HTERT RPE-1 (cell line): ENCODE results near the gene ANKRD16.
"Not testable (repeated sequence)": the region's sequence is repeated elsewhere in the genome, so short reads cannot be mapped to it uniquely, and the experiment has no call there.

Source experiments
- in situ Hi-C: fragments of 300-500 bp; cut with MboI; formaldehyde crosslinking; loops from 4 replicates; pipeline ENCODE4 v1.14.3; 2020; ENCODE audit warnings: low sequenced_read_pairs

ANKRD16 gene

GRCh38 chr10:5889624-5890451, at the start of gene ANKRD16, which contains the start of gene FBH1:
TSS of gene ANKRD16 (minus strand) at chr10:5889893. CDS start at chr10:5889354, 539 bp downstream.
TSS of gene FBH1 (plus strand) at chr10:5890243. CDS start at chr10:5890346, 103 bp downstream.
- in situ Hi-C loops, result no loop called here

- in situ Hi-C loops, result no loop called here
Observed at GRCh38 chr10:5938291-5938690, 48.6 kb upstream of the ANKRD16 start.

GRCh38 chr10:5937016-5937415, 47.3 kb upstream of the ANKRD16 start:
- in situ Hi-C loops, result no loop called here

- in situ Hi-C loops, result no loop called here
Observed at GRCh38 chr10:5935628-5936027, 45.9 kb upstream of the ANKRD16 start.

- in situ Hi-C loops, result no loop called here
Observed at GRCh38 chr10:5933909-5934546, 44.3 kb upstream of the ANKRD16 start.

GRCh38 chr10:5932345-5932744, 42.7 kb upstream of the ANKRD16 start:
- in situ Hi-C loops, result no loop called here

GRCh38 chr10:5930272-5930671, 40.6 kb upstream of the ANKRD16 start:
- in situ Hi-C loops, result no loop called here

GRCh38 chr10:5929442-5929841, 39.7 kb upstream of the ANKRD16 start:
- in situ Hi-C loops, result no loop called here

GRCh38 chr10:5927306-5927705, 37.6 kb upstream of the ANKRD16 start:
- in situ Hi-C loops, result no loop called here

GRCh38 chr10:5924889-5925288, 35.2 kb upstream of the ANKRD16 start:
- in situ Hi-C loops, result no loop called here

GRCh38 chr10:5921746-5922145, 32.1 kb upstream of the ANKRD16 start:
- in situ Hi-C loops, result no loop called here

- in situ Hi-C loops, result no loop called here
Observed at GRCh38 chr10:5919568-5919967, 29.9 kb upstream of the ANKRD16 start.

- in situ Hi-C loops, result no loop called here
Observed at GRCh38 chr10:5918763-5919162, 29.1 kb upstream of the ANKRD16 start.

GRCh38 chr10:5917305-5917704, 27.6 kb upstream of the ANKRD16 start:
- in situ Hi-C loops, result no loop called here

GRCh38 chr10:5915451-5915850, 25.8 kb upstream of the ANKRD16 start:
- in situ Hi-C loops, result no loop called here

GRCh38 chr10:5913736-5914135, 24.0 kb upstream of the ANKRD16 start:
- in situ Hi-C loops, result no loop called here

- in situ Hi-C loops, result no loop called here
Observed at GRCh38 chr10:5911670-5912069, 22.0 kb upstream of the ANKRD16 start.

- in situ Hi-C loops, result no loop called here
Observed at GRCh38 chr10:5910323-5911100, 20.8 kb upstream of the ANKRD16 start.

GRCh38 chr10:5908676-5909075, 19.0 kb upstream of the ANKRD16 start:
- in situ Hi-C loops, result not testable (repeated sequence)

GRCh38 chr10:5906651-5907050, 17.0 kb upstream of the ANKRD16 start:
- in situ Hi-C loops, result no loop called here

- in situ Hi-C loops, result no loop called here
Observed at GRCh38 chr10:5905854-5906507, 16.3 kb upstream of the ANKRD16 start.
